Measurements from ENCODE around the gene MED13L.

MED13L gene

GRCh38 chr12:116130431-116130830, 147.1 kb downstream of the MED13L start:
- DNase-seq (ENCODE audit: low read depth in 2 of 2) = no peak

GRCh38 chr12:116128779-116129178, 148.7 kb downstream of the MED13L start:
- no peak for DNase-seq (ENCODE audit: low read depth in 2 of 2)

GRCh38 chr12:116127859-116128258, 149.6 kb downstream of the MED13L start:
- DNase-seq (ENCODE audit: low read depth in 2 of 2) = no peak

GRCh38 chr12:116126610-116127009, 150.9 kb downstream of the MED13L start:
- no peak for DNase-seq (ENCODE audit: low read depth in 2 of 2)

- no peak for DNase-seq (ENCODE audit: low read depth in 2 of 2)
These were observed 151.4 kb downstream of the MED13L start for GRCh38 chr12:116125956-116126566.

- no peak for DNase-seq (ENCODE audit: low read depth in 2 of 2)
These were observed 152.4 kb downstream of the MED13L start for GRCh38 chr12:116125084-116125483.

- DNase-seq (ENCODE audit: low read depth in 2 of 2) = peak in 1 of 2 donors; percentile 1
These were observed 153.8 kb downstream of the MED13L start for GRCh38 chr12:116123451-116124258.

- no peak for DNase-seq (ENCODE audit: low read depth in 2 of 2)
These were observed 154.9 kb downstream of the MED13L start for GRCh38 chr12:116122628-116123027.

GRCh38 chr12:116121453-116121871, 156.0 kb downstream of the MED13L start:
- no peak for DNase-seq (ENCODE audit: low read depth in 2 of 2)

GRCh38 chr12:116116650-116117424, 160.7 kb downstream of the MED13L start:
- no peak for DNase-seq (ENCODE audit: low read depth in 2 of 2)

GRCh38 chr12:116113398-116114130, 163.9 kb downstream of the MED13L start:
- DNase-seq (ENCODE audit: low read depth in 2 of 2) = no peak

- DNase-seq (ENCODE audit: low read depth in 2 of 2) = no peak
These were observed 170.6 kb downstream of the MED13L start for GRCh38 chr12:116106870-116107269.

GRCh38 chr12:116104167-116104767, 173.2 kb downstream of the MED13L start:
- no peak for DNase-seq (ENCODE audit: low read depth in 2 of 2)

GRCh38 chr12:116101991-116102390, 175.5 kb downstream of the MED13L start:
- DNase-seq (ENCODE audit: low read depth in 2 of 2) = no peak

GRCh38 chr12:116099652-116100432, 177.7 kb downstream of the MED13L start:
- DNase-seq (ENCODE audit: low read depth in 2 of 2) = no peak

- no peak for DNase-seq (ENCODE audit: low read depth in 2 of 2)
These were observed 180.6 kb downstream of the MED13L start for GRCh38 chr12:116096874-116097273.

GRCh38 chr12:116094475-116094874, 183.0 kb downstream of the MED13L start:
- no peak for DNase-seq (ENCODE audit: low read depth in 2 of 2)

- no peak for DNase-seq (ENCODE audit: low read depth in 2 of 2)
These were observed 183.6 kb downstream of the MED13L start for GRCh38 chr12:116093915-116094314.

GRCh38 chr12:116092776-116093175, 184.7 kb downstream of the MED13L start:
- no peak for DNase-seq (ENCODE audit: low read depth in 2 of 2)

- no peak for DNase-seq (ENCODE audit: low read depth in 2 of 2)
These were observed 185.3 kb downstream of the MED13L start for GRCh38 chr12:116092162-116092561.

GRCh38 chr12:116091579-116091978, 185.9 kb downstream of the MED13L start:
- no peak for DNase-seq (ENCODE audit: low read depth in 2 of 2)
